ENCODE measurements around the gene SUPT3H. TPM values are rescaled to one million over a fixed set of nuclear protein-coding genes. Genes with fewer than 3 reads are reported as not detected.

Gene SUPT3H
- total RNA-seq, 1 donor = 4.7 TPM

- H3K27me3 ChIP-seq (ENCODE audit: insufficient read depth, low read length) = no peaks in the 10 kb centered on the region
- H3K4me1 ChIP-seq (ENCODE audit: insufficient read depth, low read length) = peaks cover 7% of the 10 kb centered on the region
- H2AFZ ChIP-seq (ENCODE audit: low read length) = no peak overlapping the region
- no peak overlapping the region for H3K4me3 ChIP-seq (ENCODE audit: insufficient read depth, low read length)
- H3K9me3 ChIP-seq (ENCODE audit: low read depth, low read length) = no peaks in the 10 kb centered on the region
- H3K36me3 ChIP-seq (ENCODE audit: insufficient read depth, low read length) = no peaks in the 10 kb centered on the region
- TF ChIP-seq CTCF (IDR thresholded peaks at IDR 0.05; ENCODE audit: extremely low read depth, low read depth, low read length) = no peak
- peak overlapping the region; percentile 30 for H3K4me2 ChIP-seq (ENCODE audit: insufficient read depth, low read length)
- DNase-seq (ENCODE audit: insufficient read length, low spot score, missing footprints) = peak; percentile 31
- no peaks in the 10 kb centered on the region for H4K20me1 ChIP-seq (ENCODE audit: insufficient read depth, low read length)
- H3K79me2 ChIP-seq (ENCODE audit: insufficient read depth, low read length) = no peaks in the 10 kb centered on the region
- peak overlapping the region; percentile 36 for H3K27ac ChIP-seq (ENCODE audit: low read depth, low read length)
Observed at GRCh38 chr6:45105170-45105820, 272.4 kb downstream of the SUPT3H start.

DNA sequence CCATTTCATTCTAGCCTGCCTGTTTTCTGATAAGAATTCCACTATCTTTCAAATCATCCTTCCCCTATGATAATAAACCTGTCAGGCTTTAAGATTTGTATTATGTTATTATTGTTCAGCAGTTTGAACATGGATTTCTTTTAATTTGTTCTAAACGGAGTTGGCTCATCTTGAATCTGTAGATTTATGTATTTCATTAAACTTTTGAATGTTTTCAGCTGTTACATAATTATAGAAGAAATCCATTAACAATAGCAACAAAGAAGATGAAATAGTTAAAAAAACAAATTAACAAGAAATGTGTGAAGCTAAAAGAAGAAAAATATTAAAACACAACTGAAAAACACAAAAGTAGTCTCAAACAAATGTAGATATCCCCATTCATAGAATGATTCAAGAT lies 273.3 kb downstream of the SUPT3H start:
- no peak overlapping the region for H3K4me3 ChIP-seq (ENCODE audit: insufficient read depth, low read length)
- no peak overlapping the region for H3K27ac ChIP-seq (ENCODE audit: low read depth, low read length)
- no peaks in the 10 kb centered on the region for H3K9me3 ChIP-seq (ENCODE audit: low read depth, low read length)
- no peaks in the 10 kb centered on the region for H3K27me3 ChIP-seq (ENCODE audit: insufficient read depth, low read length)
- H2AFZ ChIP-seq (ENCODE audit: low read length) = no peak overlapping the region
- no peak for DNase-seq (ENCODE audit: insufficient read length, low spot score, missing footprints)
- H3K4me2 ChIP-seq (ENCODE audit: insufficient read depth, low read length) = no peak overlapping the region
- TF ChIP-seq CTCF (IDR thresholded peaks at IDR 0.05; ENCODE audit: extremely low read depth, low read depth, low read length) = no peak
- no peaks in the 10 kb centered on the region for H3K36me3 ChIP-seq (ENCODE audit: insufficient read depth, low read length)
- H4K20me1 ChIP-seq (ENCODE audit: insufficient read depth, low read length) = no peaks in the 10 kb centered on the region
- H3K79me2 ChIP-seq (ENCODE audit: insufficient read depth, low read length) = no peaks in the 10 kb centered on the region
- peaks cover 7% of the 10 kb centered on the region for H3K4me1 ChIP-seq (ENCODE audit: insufficient read depth, low read length)

DNA sequence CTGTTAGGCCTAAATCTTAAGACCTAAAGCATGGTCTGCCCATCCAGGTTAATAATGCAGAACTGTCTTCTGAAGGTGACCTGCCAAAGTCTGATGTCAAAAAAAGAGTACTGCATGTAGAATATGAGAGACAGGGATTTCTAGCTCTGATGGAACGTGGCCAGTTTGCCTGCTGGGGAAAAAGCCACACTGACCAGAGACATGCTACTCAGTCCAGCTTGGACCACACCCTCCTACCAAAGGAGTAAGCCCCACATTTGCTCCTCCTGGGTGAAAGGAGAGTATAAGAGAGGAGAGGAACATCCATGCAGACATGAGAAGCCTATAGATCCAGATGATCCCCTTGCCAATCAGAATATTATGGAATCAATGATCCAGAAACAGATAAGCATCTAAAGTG lies 279.5 kb downstream of the SUPT3H start:
- H3K36me3 ChIP-seq (ENCODE audit: insufficient read depth, low read length) = no peaks in the 10 kb centered on the region
- H3K4me2 ChIP-seq (ENCODE audit: insufficient read depth, low read length) = no peak overlapping the region
- H4K20me1 ChIP-seq (ENCODE audit: insufficient read depth, low read length) = no peaks in the 10 kb centered on the region
- no peak for TF ChIP-seq CTCF (IDR thresholded peaks at IDR 0.05; ENCODE audit: extremely low read depth, low read depth, low read length)
- H3K4me1 ChIP-seq (ENCODE audit: insufficient read depth, low read length) = no peaks in the 10 kb centered on the region
- H3K27ac ChIP-seq (ENCODE audit: low read depth, low read length) = no peak overlapping the region
- H3K79me2 ChIP-seq (ENCODE audit: insufficient read depth, low read length) = no peaks in the 10 kb centered on the region
- H3K9me3 ChIP-seq (ENCODE audit: low read depth, low read length) = no peaks in the 10 kb centered on the region
- H3K4me3 ChIP-seq (ENCODE audit: insufficient read depth, low read length) = no peak overlapping the region
- no peaks in the 10 kb centered on the region for H3K27me3 ChIP-seq (ENCODE audit: insufficient read depth, low read length)
- no peak overlapping the region for H2AFZ ChIP-seq (ENCODE audit: low read length)
- no peak for DNase-seq (ENCODE audit: insufficient read length, low spot score, missing footprints)

DNA sequence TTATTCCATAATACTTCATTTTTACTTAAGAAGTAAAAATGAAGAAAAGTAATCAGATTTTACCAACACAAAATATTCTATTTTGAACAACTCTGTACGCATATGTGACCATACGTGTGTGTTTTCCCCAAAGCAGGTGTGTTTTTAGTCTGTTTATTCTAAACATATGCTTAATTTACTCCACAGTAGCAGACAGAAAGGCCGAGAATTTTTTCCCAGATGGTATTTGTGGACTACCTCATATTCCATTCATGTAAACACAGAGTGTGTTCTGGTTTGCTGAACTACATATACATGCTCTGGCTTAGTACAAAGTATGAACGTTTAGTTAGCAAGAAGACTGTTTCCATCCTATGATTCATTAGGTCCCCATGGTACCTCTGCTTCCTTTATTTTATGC lies 282.9 kb downstream of the SUPT3H start:
- DNase-seq (ENCODE audit: insufficient read length, low spot score, missing footprints) = no peak
- H2AFZ ChIP-seq (ENCODE audit: low read length) = no peak overlapping the region
- TF ChIP-seq CTCF (IDR thresholded peaks at IDR 0.05; ENCODE audit: extremely low read depth, low read depth, low read length) = no peak

More for the DNA sequence above, 282.9 kb downstream of the SUPT3H start:
- Histone ChIP-seq H3K27me3 (ENCODE audit: insufficient read depth, low read length) (no peaks in the 10 kb centered on the region), H3K4me1 (ENCODE audit: insufficient read depth, low read length) (no peaks in the 10 kb centered on the region), H3K79me2 (ENCODE audit: insufficient read depth, low read length) (no peaks in the 10 kb centered on the region), H3K4me2 (ENCODE audit: insufficient read depth, low read length) (no peak overlapping the region), H3K27ac (ENCODE audit: low read depth, low read length) (no peak overlapping the region), H3K9me3 (ENCODE audit: low read depth, low read length) (no peaks in the 10 kb centered on the region), H3K4me3 (ENCODE audit: insufficient read depth, low read length) (no peak overlapping the region), H4K20me1 (ENCODE audit: insufficient read depth, low read length) (no peaks in the 10 kb centered on the region), H3K36me3 (ENCODE audit: insufficient read depth, low read length) (no peaks in the 10 kb centered on the region)

Data from osteoblast (primary cell).